HG02642 (cell line): ENCODE results near the gene MADD.
"Not testable (repeated sequence)": the region's sequence is repeated elsewhere in the genome, so short reads cannot be mapped to it uniquely, and the experiment has no call there.

Source experiments
- ATAC-seq: cut with Tn5 transposase; IDR thresholded peaks from one replicate; pipeline ENCODE4 v1.9.1; 2021; ENCODE audit warnings: mild to moderate bottlenecking; ENCODE audit not compliant: unreplicated experiment, poor library complexity

The MADD gene

GRCh38 chr11:47317064-47317828 is 47.3 kb downstream of the MADD start:
- ATAC-seq: no peak

GRCh38 chr11:47318166-47318565 is 48.2 kb downstream of the MADD start:
- ATAC-seq: no peak

- ATAC-seq: no peak
Measured at GRCh38 chr11:47324520-47324919, 54.6 kb downstream of the MADD start.

GRCh38 chr11:47325271-47326041 is 55.5 kb downstream of the MADD start:
- ATAC-seq: no peak

- no peak for ATAC-seq
Measured at GRCh38 chr11:47326198-47326597, 56.3 kb downstream of the MADD start.

GRCh38 chr11:47327025-47327424 is 57.1 kb downstream of the MADD start:
- ATAC-seq: no peak

- no peak for ATAC-seq
Measured at GRCh38 chr11:47327949-47328348, 58.0 kb downstream of the MADD start.

GRCh38 chr11:47328449-47329390 is 58.8 kb downstream of the MADD start:
- ATAC-seq: no peak

- ATAC-seq: no peak
Measured at GRCh38 chr11:47329431-47329986, 59.6 kb downstream of the MADD start.

- no peak for ATAC-seq
Measured at GRCh38 chr11:47329987-47330931, 60.3 kb downstream of the MADD start.

GRCh38 chr11:47331454-47332302 is 61.7 kb downstream of the MADD start:
- no peak for ATAC-seq

- no peak for ATAC-seq
Measured at GRCh38 chr11:47332303-47332711, 62.4 kb downstream of the MADD start.

GRCh38 chr11:47332791-47333525 is 63.0 kb downstream of the MADD start:
- no peak for ATAC-seq

GRCh38 chr11:47333526-47333845 is 63.6 kb downstream of the MADD start:
- ATAC-seq: no peak

GRCh38 chr11:47333886-47334443 is 64.0 kb downstream of the MADD start:
- no peak for ATAC-seq

GRCh38 chr11:47334699-47335411 is 64.9 kb downstream of the MADD start:
- ATAC-seq: not testable (repeated sequence)

GRCh38 chr11:47335733-47336132 is 65.8 kb downstream of the MADD start:
- ATAC-seq: no peak
